K562 (cell line): ENCODE measurements around the gene CLDND2. TPM values are rescaled to one million over a fixed set of nuclear protein-coding genes. Genes with fewer than 3 reads are reported as not detected.

Experiments
- AFF1 ChIP-seq, 2 experiments: fragments of 450-650 bp; IDR thresholded peaks; 2 replicates each; pipeline ENCODE4 v1.6.1; 2018; ENCODE audit warnings: mild to moderate bottlenecking in 2 of 2, low read depth in 1 of 2; ENCODE audit not compliant: partially characterized antibody in 2 of 2
- BRD4 ChIP-seq: fragments of 200-600 bp; sonication (generic); IDR thresholded peaks from 2 replicates; pipeline ENCODE4 v1.6.1; 2017; ENCODE audit warnings: inconsistent platforms
- E2F1 ChIP-seq: sonication (generic); formaldehyde crosslinking; IDR thresholded peaks from 2 replicates; pipeline ENCODE4 v1.8.1; 2023; ENCODE audit warnings: mild to moderate bottlenecking, missing genetic modification reagents, moderate library complexity
- GMEB1 ChIP-seq: fragments of 250-450 bp; sonication (Bioruptor Pico); IDR thresholded peaks from 2 replicates; pipeline ENCODE4 v1.4.0; 2020; ENCODE audit warnings: mild to moderate bottlenecking
- HMG20A ChIP-seq: fragments of 450-650 bp; formaldehyde crosslinking; conservative IDR thresholded peaks from 2 replicates; pipeline ENCODE4 v1.4.0; 2020; ENCODE audit warnings: mild to moderate bottlenecking, mixed read lengths
- KAT8 ChIP-seq: fragments of 450-650 bp; IDR thresholded peaks from 2 replicates; pipeline ENCODE4 v1.6.1; 2016; ENCODE audit warnings: low read depth, mild to moderate bottlenecking
- NCOA6 ChIP-seq: fragments of 450-650 bp; IDR thresholded peaks from 2 replicates; pipeline ENCODE4 v1.6.1; 2017; ENCODE audit warnings: mild to moderate bottlenecking
- PREB ChIP-seq: sonication (generic); formaldehyde crosslinking; IDR thresholded peaks from 2 replicates; pipeline ENCODE4 v1.8.1; 2023; ENCODE audit warnings: mild to moderate bottlenecking, missing genetic modification reagents
- SIN3A ChIP-seq, 2 experiments: fragments of 150-350 bp in 1 of 2; IDR thresholded peaks; 2 replicates each; pipeline ENCODE4 v1.6.1; 2011 to 2016; ENCODE audit warnings: borderline replicate concordance in 2 of 2, low read depth in 2 of 2, low read length in 2 of 2, mild to moderate bottlenecking in 2 of 2, moderate library complexity in 2 of 2; ENCODE audit not compliant: control insufficient read depth in 1 of 2
- SUPT5H ChIP-seq: fragments of 450-650 bp; IDR thresholded peaks from 2 replicates; pipeline ENCODE4 v1.6.1; 2016
- ZBTB7A ChIP-seq: IDR thresholded peaks from 2 replicates; pipeline ENCODE4 v1.6.1; 2011; ENCODE audit warnings: low read depth, mild to moderate bottlenecking, low read length, moderate library complexity, borderline replicate concordance; ENCODE audit not compliant: control insufficient read depth
- ZNF263 ChIP-seq: sonication (generic); formaldehyde crosslinking; IDR thresholded peaks from 2 replicates; pipeline ENCODE4 v1.8.0; 2022; ENCODE audit warnings: mild to moderate bottlenecking, missing genetic modification reagents, borderline replicate concordance
- ZNF311 ChIP-seq: fragments of 250-450 bp; sonication (Bioruptor Pico); IDR thresholded peaks from 2 replicates; pipeline ENCODE4 v1.4.0; 2020; ENCODE audit warnings: mild to moderate bottlenecking, moderate library complexity
- ZNF511 ChIP-seq: sonication (generic); formaldehyde crosslinking; IDR thresholded peaks from 2 replicates; pipeline ENCODE4 v1.8.0; 2022; ENCODE audit warnings: mild to moderate bottlenecking, missing genetic modification reagents
- polyA plus RNA-seq, 8 experiments: library from polyadenylated mRNA; depleted of rRNA in 4 of 8; stranded (reverse) in 5 of 8; unstranded in 3 of 8; fragments of >200 nt; fragmentation: Nextera tagmentation in 2 of 8; fragmentation: Illumina TruSeq in 1 of 8; extraction: Ambion mirVana in 2 of 8; extraction: Trizol in 1 of 8; gene quantifications; 2 replicates each; pipeline versions ENCODE4 v1.2.1 to v1.2.3, GENCODE V29; 2011 to 2014; ENCODE audit warnings: inconsistent platforms in 1 of 8, missing spikeins in 1 of 8
- total RNA-seq, 7 experiments: library from RNA; depleted of rRNA in 6 of 7; stranded (reverse); fragments of >200 nt in 6 of 7; fragmentation: Illumina TruSeq in 2 of 7; extraction: Trizol in 2 of 7; gene quantifications; 2 replicates each; pipeline versions ENCODE4 v1.2.1 to v1.2.3, GENCODE V29; 2011 to 2021; ENCODE audit warnings: low replicate concordance in 1 of 7

Gene CLDND2
- total and polyA plus RNA-seq, 9 of the 15 experiments (the other 6 are each of a cell fraction or from before 2014, with no cell fraction given) = 0.45 to 4.0 (median 1.2) TPM; not detected in 3

- no peak for TF ChIP-seq AFF1 (IDR thresholded peaks at IDR 0.05; ENCODE audit: low read depth in 1 of 2, partially characterized antibody in 2 of 2)
- 0 out of 2 replicates have a peak, but pooled peaks have one; percentile 14 for TF ChIP-seq SUPT5H
- TF ChIP-seq PREB (CRISPR knock-in tag) = no peak
- TF ChIP-seq NCOA6 = no peak
- TF ChIP-seq SIN3A (IDR thresholded peaks at IDR 0.05; ENCODE audit: borderline replicate concordance in 2 of 2, control insufficient read depth in 1 of 2, low read depth in 2 of 2, low read length in 2 of 2) = 0 out of 4 replicates have a peak, but pooled peaks of 1 of the 2 experiments have one; percentile 7
- TF ChIP-seq HMG20A (CRISPR knock-in tag) = no peak
- TF ChIP-seq ZNF511 = 0 out of 2 replicates have a peak, but pooled peaks have one; percentile 9
- peak; percentile 38; the same call in 1 of the 2 replicates for TF ChIP-seq ZBTB7A
- peak; percentile 73 for TF ChIP-seq GMEB1 (CRISPR knock-in tag)
- 0 out of 2 replicates have a peak, but pooled peaks have one; percentile 16 for TF ChIP-seq E2F1
- TF ChIP-seq KAT8 = no peak
- TF ChIP-seq BRD4 = no peak
- TF ChIP-seq ZNF311 (CRISPR knock-in tag) = no peak
- TF ChIP-seq ZNF263 = peak; percentile 90
Measured at GRCh38 chr19:51338563-51339312, 30.1 kb downstream of the CLDND2 start (continued).
